ENCODE measurements around the gene KCNQ1. TPM values are rescaled to one million over a fixed set of nuclear protein-coding genes. Genes with fewer than 3 reads are reported as not detected.

The KCNQ1 gene
- total RNA-seq, 3 donors from 2014 or later = 3.6 to 6.2 (median 5.1) TPM

DNA sequence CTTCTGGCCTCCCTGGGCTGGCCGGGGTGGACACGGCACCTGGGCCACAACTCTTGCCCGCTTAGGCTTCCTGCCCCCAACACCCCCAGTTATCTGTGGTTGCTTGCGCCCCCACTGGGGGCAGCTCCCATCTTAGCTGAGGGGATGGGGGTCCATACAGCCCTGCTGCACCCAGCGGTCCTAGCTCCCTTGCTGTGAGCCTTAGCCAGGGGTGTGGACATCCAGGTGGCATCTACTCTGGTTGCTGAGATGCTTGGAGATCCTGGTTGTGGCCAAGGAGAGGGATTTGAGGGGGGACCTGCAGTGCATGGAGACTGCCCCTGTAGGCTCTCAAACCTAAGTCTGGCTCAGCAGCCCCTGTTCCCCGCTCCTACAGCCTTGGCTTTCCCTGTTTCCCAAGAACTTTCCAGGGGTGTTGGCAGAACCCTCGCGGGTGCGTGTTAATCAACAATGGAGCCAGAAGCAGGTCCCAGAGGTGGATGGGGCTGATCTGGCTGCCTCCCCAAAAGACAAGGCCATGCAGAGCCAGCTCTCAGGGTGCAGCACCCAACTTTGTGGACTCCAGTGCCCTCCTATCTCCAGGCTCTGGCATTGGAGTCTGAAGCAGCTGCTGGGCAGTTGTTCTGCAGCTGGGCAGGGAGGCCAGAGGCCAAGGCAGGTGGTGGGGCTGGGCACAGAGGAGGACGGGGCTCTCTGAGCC, 3.3 kb downstream of the KCNQ1 start:
- Histone ChIP-seq H3K4me3 (no peak overlapping the region), H3K27ac (peak overlapping the region in 1 of 2 donors; percentile 29), H3K27me3 (no peaks in the 10 kb centered on the region), H3K4me1 (no peaks in the 10 kb centered on the region), H3K36me3 (no peaks in the 10 kb centered on the region), H3K9me3 (no peaks in the 10 kb centered on the region)
- no peak for TF ChIP-seq POLR2A (IDR thresholded peaks at IDR 0.05)
- TF ChIP-seq POLR2AphosphoS5 (IDR thresholded peaks at IDR 0.05) = no peak
- TF ChIP-seq, protein P1, sequence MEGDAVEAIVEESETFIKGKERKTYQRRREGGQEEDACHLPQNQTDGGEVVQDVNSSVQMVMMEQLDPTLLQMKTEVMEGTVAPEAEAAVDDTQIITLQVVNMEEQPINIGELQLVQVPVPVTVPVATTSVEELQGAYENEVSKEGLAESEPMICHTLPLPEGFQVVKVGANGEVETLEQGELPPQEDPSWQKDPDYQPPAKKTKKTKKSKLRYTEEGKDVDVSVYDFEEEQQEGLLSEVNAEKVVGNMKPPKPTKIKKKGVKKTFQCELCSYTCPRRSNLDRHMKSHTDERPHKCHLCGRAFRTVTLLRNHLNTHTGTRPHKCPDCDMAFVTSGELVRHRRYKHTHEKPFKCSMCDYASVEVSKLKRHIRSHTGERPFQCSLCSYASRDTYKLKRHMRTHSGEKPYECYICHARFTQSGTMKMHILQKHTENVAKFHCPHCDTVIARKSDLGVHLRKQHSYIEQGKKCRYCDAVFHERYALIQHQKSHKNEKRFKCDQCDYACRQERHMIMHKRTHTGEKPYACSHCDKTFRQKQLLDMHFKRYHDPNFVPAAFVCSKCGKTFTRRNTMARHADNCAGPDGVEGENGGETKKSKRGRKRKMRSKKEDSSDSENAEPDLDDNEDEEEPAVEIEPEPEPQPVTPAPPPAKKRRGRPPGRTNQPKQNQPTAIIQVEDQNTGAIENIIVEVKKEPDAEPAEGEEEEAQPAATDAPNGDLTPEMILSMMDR (IDR thresholded peaks at IDR 0.05) = no peak
- intact Hi-C loops (cut with DNase I; ENCODE audit: low total_unique reads) = no loop called here
- DNase-seq (ENCODE audit: low spot score in 2 of 2) = no peak

DNA sequence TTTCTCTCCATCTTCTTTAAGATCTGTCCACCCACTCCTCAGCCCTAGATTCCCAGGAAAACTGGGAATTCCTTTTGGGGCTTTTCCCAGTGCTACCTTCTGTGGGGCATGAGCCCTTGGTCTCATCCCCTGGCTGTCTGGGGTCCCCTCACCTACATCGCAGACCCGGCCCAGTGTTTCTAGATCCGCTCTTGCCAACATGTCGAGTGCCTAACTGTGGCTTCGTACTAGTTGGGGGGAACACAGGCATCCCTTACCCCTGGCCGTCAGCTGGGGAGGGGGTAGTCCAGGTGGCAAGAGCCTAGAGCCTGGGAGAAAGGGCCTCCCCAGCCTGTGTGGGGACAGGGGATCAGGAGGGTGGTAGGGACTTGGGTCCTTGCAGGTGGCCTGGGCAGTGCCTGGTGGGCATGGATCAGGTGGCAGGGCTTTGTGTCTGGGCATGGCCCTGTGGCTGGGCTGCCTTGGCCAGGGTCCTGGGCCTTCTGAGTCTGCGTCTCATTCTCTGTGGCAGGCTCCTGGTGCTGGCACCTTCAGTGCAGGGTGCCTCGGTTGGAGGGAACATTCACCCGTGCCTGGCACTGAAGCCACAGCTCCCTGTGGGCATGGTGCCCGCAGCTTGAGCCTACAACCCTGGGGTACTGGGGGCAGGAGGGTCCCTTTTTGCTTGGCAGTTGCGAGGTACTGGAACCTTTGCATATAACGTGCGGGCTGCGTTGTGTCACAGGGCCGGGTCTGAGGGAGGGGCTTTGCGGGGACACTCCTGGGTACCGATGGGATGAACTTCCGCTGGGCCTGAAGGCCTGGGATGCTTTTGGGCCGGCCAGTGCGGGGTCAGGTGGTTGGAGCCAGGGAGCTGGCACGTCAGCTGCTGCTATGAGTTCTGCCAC, 4.1 kb downstream of the KCNQ1 start:
- Histone ChIP-seq H3K4me1 (no peaks in the 10 kb centered on the region), H3K36me3 (no peaks in the 10 kb centered on the region), H3K27ac (no peak overlapping the region), H3K4me3 (no peak overlapping the region), H3K9me3 (no peaks in the 10 kb centered on the region), H3K27me3 (no peaks in the 10 kb centered on the region)
- intact Hi-C loops (cut with DNase I; ENCODE audit: low total_unique reads) = no loop called here
- TF ChIP-seq, protein P1 (IDR thresholded peaks at IDR 0.05) = no peak
- TF ChIP-seq POLR2A (IDR thresholded peaks at IDR 0.05) = no peak
- TF ChIP-seq POLR2AphosphoS5 (IDR thresholded peaks at IDR 0.05) = no peak
- no peak for DNase-seq (ENCODE audit: low spot score in 2 of 2)

DNA sequence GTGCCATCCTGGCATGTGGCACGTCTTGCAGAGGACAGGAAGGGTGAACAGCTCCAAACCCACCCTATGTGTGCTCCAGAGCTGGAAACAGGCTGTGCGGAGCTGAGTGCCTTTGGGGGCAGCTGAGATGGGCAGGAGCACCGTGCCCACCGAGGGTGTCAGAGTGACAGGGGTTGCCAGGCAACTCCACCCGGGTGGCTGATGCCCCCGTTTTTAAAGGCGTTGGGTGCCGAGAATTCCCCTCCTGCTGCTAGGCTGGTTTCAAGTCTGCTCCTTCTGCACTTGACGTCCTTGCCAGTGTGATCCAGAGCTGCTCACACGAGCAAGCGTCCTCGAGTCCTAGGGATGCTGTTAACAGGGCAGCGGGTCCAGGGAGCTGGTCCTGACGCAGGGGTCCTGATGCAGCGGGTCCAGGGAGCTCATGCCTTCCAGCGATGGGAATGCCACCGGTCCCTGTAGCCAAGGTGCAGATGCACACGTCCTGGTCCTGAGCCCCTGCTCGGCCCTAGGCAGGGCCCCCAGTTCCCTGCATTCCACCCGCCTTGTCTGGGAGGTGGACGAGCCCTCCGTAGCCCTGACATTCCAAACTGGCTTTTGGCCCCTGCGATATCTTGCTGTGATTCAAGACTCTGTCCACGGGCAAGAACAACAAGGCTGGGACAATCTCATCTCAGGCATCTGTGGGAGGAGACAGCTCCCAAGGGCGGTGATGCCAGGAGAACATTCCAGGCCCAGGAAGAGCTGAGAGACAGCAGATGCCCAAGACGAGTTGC, 4.9 kb downstream of the KCNQ1 start:
- H3K27ac ChIP-seq = no peak overlapping the region
- TF ChIP-seq POLR2A (IDR thresholded peaks at IDR 0.05) = no peak
- TF ChIP-seq POLR2AphosphoS5 (IDR thresholded peaks at IDR 0.05) = no peak
- TF ChIP-seq, protein P1 (IDR thresholded peaks at IDR 0.05) = no peak
- no peaks in the 10 kb centered on the region for H3K27me3 ChIP-seq
- DNase-seq (ENCODE audit: low spot score in 2 of 2) = no peak
- H3K36me3 ChIP-seq = no peaks in the 10 kb centered on the region
- H3K4me1 ChIP-seq = no peaks in the 10 kb centered on the region
- H3K4me3 ChIP-seq = no peak overlapping the region
- intact Hi-C loops (cut with DNase I; ENCODE audit: low total_unique reads) = no loop called here
- no peaks in the 10 kb centered on the region for H3K9me3 ChIP-seq

DNA sequence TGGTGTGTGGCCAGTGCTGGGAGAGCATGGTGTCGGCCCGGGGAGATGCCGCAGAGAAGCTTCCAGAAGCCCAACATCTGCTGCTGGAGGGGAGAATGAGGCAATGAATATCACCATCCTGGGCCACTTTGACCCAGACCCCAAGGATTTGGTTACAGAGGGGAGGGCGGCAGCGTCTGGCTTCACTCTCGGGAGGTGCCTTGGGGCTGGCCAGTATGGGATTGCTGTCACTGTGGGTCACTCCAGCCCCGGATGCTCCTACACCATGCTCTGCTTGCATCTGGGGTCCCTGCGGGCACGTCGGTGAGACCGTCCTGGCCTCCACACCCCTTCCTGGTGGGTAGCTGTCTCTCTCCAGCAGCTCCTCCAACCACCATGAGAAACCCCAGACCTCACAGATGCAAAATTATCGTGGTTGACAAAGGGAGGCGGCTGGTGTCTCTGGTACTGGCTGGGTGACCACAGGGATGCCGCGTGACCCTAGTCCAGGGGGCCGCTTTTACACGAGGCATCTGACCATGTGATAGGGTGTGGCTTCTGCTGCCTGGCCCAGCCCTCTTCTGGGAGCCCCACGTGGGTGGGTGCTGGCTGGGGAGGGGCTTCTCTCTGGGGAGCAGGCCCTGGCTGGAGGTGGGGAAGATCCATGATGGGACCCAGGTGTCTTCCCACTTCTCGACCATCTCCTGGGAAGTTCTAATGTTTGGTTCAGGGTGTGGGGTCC, 5.7 kb downstream of the KCNQ1 start:
- no peak for DNase-seq (ENCODE audit: low spot score in 2 of 2)
- TF ChIP-seq POLR2AphosphoS5 (IDR thresholded peaks at IDR 0.05) (no peak), POLR2A (IDR thresholded peaks at IDR 0.05) (no peak)
- TF ChIP-seq, protein P1 (IDR thresholded peaks at IDR 0.05) = no peak

More for the DNA sequence above, 5.7 kb downstream of the KCNQ1 start:
- intact Hi-C loops (cut with DNase I; ENCODE audit: low total_unique reads) = no loop called here
- no peaks in the 10 kb centered on the region for H3K27me3 ChIP-seq
- no peaks in the 10 kb centered on the region for H3K4me1 ChIP-seq
- H3K9me3 ChIP-seq = no peaks in the 10 kb centered on the region
- no peak overlapping the region for H3K4me3 ChIP-seq
- no peaks in the 10 kb centered on the region for H3K36me3 ChIP-seq
- no peak overlapping the region for H3K27ac ChIP-seq
